ENCODE data around the gene TRAF4.

The TRAF4 gene

DNA sequence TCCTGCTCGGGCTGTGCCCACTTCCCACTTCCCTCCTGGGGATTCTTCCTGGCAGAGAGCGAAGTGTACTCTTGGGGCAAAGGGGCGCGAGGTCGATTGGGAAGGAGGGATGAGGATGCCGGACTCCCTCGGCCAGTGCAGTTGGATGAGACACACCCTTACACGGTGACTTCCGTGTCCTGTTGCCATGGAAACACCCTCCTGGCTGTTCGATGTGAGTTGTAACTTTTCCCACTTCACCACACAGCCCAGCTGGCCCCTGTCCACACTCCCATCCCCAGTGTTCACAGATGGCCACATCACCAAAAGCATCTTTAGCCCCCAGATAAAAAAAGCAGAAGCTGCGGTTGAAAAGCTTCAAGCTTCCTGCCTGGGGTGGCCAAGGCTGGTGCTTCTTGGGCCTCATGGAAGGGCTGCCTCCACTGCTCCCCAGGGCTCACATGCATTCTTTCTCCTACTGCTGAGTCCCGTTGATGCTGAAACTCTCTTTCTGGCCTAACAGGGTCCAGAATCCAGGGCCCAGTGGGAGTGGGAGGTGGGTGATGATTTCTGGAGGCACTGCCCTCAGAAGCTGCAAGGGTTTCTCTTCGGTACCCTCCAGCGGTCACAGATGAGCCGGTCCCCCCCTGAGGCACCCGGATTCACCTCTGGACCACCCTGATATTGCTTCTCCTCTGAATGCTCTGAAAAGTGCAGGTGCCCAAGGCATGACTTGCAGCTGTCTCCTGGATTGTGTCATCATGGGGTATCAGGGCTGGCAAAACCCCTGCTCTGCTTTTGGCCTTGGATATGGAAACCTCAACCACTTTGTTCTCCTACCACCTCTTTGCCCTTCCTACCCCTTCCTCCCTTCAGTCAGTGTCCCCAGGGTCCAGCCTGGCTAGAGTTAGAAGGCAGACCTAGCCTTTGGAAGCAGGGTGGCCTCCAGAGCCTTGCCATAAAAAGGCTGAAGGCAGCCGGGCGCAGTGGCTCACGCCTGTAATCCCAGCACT, 2.2 kb upstream of the TRAF4 start:
- TF ChIP-seq POLR2A (IDR thresholded peaks at IDR 0.05; ENCODE audit: low read depth, low read length), result no peak
- FAIRE-seq, result no peak
- DNase-seq (ENCODE audit: insufficient read length, low spot score), result no peak

DNA sequence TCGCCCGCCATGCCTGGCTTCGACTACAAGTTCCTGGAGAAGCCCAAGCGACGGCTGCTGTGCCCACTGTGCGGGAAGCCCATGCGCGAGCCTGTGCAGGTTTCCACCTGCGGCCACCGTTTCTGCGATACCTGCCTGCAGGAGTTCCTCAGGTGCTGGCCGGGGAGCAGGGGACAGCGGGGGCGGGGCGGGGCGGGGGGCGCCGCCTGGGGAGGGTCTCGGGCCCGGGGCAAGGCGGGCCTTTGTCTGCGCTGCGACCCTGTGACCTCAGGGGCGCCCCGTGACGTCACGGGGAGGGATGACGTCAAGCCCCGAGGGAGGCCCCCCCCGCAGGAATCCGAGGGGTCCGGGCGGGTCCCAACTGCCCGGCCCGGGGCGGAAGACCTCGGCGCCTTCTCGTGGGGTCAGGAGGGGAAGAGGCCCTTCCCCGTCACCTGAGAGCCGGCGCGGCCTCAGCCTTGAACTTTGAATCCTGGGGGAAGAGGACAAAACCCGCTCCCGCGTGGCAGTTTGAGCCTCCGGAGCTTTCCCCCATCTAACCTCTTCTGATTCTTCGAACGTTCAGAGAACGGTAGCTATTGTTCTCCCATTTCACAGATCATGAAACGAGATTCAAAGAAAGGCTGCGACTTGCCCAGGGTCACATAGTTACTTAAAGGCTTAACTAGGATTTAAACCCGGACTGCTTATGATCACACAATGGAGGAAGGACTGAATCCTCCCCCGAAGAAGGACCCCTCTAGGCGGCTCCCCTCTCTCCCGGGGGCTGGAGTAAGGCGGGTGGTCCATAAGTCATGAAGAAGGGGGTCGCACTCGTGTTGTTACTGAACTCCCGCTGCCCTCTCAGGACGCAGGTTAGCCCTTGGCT, 527 bp downstream of the TRAF4 start:
- DNase-seq (ENCODE audit: insufficient read length, low spot score) (no peak), FAIRE-seq (no peak)
- TF ChIP-seq POLR2A (IDR thresholded peaks at IDR 0.05; ENCODE audit: low read depth, low read length), result peak; percentile 17; the same call in 1 of the 2 replicates

DNA sequence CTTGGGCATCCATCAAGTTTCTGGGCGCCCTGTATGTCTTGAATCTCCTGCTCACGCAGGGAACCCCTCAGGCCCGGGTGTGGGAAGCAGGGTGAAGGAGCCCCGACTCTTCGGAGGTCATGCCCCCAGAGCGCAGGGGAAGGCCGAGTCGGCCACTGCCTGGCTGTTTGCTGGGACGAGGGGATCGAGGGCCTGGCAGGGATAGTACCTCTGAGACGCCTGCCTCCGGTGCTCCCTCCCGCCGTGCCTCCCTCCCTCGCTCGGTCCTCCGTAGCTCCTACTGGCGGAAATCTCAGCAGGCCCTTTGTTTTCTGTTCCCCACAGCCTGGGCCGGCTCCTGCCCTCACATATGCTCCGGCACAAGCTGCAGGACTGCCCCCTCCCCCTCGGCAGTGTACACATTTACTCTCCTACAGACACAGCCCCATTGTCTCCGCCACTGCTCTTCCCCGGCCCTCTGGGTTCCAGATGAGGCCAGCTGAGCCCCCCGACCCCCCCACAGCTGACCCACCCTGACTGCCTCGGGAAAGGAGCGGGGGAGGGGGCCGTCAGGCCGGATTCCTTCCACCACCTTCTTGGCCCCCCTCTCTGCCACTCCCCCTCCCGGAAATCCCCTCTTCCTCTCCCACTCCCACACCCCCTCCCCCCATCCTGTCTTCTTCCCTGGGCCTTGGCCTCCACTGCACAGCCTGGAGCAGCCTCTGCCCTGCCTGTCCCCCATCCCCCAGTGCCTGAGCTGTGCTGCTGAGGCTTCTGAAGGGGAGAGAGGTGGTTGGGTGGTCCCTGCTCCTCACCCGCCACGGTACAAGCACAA, 1.4 kb downstream of the TRAF4 start:
- DNase-seq (ENCODE audit: insufficient read length, low spot score) (no peak), FAIRE-seq (no peak)
- TF ChIP-seq POLR2A (IDR thresholded peaks at IDR 0.05; ENCODE audit: low read depth, low read length), result peak; percentile 33; the same call in 1 of the 2 replicates

DNA sequence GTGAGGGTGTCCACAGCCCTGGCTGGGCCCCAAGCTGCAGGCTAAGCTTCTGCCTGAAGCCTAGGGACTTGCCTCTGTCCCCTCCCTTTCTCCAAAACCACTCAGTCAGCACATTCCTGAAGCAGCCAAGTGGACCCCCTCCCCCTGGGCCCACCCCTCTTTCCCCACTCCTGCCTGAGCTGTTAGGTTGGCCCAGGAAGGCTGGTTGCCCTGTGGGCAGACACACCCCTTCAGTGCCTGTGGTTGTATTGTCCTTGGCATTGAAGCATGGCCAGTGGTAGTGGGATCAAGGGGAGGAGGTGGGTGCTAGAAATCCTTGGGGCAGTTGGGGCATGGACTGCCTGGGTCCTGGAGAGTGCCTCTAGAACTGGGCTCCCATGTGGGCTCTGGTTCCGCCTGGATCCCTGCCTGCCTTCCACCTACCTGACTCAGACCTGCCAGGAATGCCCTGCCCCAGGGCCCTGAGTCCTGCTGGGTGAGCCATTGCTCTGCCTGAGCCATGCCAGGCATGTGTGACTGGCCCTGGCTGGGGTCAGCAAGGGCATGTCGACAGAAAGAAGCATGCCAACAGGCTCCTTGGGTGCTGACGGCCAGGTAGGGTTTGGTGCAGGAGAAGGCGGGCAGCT, 2.1 kb downstream of the TRAF4 start:
- no peak for TF ChIP-seq POLR2A (IDR thresholded peaks at IDR 0.05; ENCODE audit: low read depth, low read length)
- peak; percentile 83 for DNase-seq (ENCODE audit: insufficient read length, low spot score)
- FAIRE-seq, result no peak

DNA sequence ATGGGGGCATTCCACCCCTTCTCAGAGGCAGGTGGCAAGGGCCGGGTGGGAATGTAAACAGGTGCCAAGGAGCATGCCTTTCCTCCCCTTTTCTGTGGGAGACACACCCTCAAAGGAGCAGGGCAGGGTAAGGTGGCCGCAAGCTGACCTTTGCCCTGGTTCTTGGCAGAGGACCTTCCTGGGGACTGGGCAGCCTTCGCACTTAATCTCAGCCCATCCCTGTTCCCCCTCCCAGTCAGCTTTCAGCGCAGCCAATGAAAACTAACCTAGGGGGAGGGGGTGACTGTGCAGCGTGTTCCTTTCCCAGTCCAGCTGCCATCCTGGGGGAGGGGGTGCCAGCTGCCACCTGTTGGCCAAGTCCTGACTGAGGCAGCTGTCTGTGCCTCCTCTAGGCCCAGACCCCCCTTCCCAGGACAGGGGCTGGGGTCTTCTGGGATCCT, 2.8 kb downstream of the TRAF4 start:
- FAIRE-seq (no peak), DNase-seq (ENCODE audit: insufficient read length, low spot score) (no peak)
- no peak for TF ChIP-seq POLR2A (IDR thresholded peaks at IDR 0.05; ENCODE audit: low read depth, low read length)

DNA sequence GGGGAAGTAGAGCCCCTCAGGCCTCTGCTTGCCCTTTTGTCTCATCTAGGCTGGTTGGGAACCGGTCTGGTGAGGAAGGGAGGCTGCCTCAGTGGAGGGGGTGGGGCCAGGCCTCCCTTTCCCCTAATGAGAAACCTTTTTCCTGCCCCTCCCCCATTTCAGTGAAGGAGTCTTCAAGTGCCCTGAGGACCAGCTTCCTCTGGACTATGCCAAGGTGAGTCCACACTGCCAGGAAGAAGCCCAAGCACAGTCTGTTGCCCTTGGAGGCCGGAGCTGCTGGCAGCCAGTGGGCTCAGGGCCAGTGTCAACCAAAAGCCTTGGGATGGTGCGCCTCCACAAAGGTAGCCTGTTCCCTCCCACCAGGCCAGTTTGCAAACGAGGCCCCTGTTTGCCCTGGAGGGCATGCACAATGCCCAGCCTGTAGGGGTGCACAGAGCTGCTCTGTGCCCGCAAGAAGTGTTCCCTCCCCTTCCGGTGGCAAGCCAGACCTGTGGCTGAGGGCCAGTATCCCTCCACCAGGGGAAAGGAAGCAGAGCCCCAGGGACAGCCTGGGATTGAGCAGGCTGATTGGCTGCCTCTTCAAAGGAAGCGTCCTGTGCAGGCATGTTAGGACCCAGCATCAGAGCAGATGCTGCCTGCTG, 3.4 kb downstream of the TRAF4 start:
- TF ChIP-seq POLR2A (IDR thresholded peaks at IDR 0.05; ENCODE audit: low read depth, low read length), result no peak
- FAIRE-seq (no peak), DNase-seq (ENCODE audit: insufficient read length, low spot score) (no peak)

DNA sequence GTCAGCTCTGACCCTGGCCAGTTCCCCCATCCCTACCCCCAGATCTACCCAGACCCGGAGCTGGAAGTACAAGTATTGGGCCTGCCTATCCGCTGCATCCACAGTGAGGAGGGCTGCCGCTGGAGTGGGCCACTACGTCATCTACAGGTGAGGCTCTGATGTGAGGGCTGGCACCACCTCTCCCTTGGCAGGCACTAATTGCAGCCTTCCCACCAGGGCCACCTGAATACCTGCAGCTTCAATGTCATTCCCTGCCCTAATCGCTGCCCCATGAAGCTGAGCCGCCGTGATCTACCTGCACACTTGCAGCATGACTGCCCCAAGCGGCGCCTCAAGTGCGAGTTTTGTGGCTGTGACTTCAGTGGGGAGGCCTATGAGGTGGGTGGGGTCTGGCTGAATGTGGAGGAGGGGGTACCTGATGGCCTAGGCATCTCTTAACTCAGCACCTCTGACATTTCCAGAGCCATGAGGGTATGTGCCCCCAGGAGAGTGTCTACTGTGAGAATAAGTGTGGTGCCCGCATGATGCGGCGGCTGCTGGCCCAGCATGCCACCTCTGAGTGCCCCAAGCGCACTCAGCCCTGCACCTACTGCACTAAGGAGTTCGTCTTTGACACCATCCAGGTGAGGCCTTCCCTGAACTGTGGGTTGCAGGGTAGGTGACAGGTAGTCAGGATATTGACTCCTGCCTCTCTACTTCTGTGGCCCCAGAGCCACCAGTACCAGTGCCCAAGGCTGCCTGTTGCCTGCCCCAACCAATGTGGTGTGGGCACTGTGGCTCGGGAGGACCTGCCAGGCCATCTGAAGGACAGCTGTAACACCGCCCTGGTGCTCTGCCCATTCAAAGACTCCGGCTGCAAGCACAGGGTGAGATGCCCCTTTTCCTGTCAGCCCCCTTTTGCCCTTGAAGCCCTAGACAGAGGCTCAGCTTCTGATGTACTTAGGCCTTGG, 4.3 kb downstream of the TRAF4 start:
- DNase-seq (ENCODE audit: insufficient read length, low spot score), result no peak
- FAIRE-seq, result no peak
- no peak for TF ChIP-seq POLR2A (IDR thresholded peaks at IDR 0.05; ENCODE audit: low read depth, low read length)

DNA sequence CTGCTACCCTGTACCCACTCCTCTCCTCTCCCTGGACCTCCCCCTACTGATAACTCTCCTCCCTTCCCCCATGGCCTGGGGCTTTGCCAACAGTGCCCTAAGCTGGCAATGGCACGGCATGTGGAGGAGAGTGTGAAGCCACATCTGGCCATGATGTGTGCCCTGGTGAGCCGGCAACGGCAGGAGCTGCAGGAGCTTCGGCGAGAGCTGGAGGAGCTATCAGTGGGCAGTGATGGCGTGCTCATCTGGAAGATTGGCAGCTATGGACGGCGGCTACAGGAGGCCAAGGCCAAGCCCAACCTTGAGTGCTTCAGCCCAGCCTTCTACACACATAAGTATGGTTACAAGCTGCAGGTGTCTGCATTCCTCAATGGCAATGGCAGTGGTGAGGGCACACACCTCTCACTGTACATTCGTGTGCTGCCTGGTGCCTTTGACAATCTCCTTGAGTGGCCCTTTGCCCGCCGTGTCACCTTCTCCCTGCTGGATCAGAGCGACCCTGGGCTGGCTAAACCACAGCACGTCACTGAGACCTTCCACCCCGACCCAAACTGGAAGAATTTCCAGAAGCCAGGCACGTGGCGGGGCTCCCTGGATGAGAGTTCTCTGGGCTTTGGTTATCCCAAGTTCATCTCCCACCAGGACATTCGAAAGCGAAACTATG, 5.2 kb downstream of the TRAF4 start:
- no peak for TF ChIP-seq POLR2A (IDR thresholded peaks at IDR 0.05; ENCODE audit: low read depth, low read length)
- DNase-seq (ENCODE audit: insufficient read length, low spot score) (no peak), FAIRE-seq (no peak)

DNA sequence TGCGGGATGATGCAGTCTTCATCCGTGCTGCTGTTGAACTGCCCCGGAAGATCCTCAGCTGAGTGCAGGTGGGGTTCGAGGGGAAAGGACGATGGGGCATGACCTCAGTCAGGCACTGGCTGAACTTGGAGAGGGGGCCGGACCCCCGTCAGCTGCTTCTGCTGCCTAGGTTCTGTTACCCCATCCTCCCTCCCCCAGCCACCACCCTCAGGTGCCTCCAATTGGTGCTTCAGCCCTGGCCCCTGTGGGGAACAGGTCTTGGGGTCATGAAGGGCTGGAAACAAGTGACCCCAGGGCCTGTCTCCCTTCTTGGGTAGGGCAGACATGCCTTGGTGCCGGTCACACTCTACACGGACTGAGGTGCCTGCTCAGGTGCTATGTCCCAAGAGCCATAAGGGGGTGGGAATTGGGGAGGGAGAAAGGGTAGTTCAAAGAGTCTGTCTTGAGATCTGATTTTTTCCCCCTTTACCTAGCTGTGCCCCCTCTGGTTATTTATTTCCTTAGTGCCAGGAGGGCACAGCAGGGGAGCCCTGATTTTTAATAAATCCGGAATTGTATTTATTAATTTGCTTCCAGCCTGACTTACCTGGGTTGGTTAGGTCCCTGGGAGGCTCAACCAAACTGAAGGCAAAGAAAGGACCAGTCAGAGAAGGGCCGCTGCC, 5.8 kb downstream of the TRAF4 start:
- no peak for TF ChIP-seq POLR2A (IDR thresholded peaks at IDR 0.05; ENCODE audit: low read depth, low read length)
- DNase-seq (ENCODE audit: insufficient read length, low spot score), result no peak
- no peak for FAIRE-seq

DNA sequence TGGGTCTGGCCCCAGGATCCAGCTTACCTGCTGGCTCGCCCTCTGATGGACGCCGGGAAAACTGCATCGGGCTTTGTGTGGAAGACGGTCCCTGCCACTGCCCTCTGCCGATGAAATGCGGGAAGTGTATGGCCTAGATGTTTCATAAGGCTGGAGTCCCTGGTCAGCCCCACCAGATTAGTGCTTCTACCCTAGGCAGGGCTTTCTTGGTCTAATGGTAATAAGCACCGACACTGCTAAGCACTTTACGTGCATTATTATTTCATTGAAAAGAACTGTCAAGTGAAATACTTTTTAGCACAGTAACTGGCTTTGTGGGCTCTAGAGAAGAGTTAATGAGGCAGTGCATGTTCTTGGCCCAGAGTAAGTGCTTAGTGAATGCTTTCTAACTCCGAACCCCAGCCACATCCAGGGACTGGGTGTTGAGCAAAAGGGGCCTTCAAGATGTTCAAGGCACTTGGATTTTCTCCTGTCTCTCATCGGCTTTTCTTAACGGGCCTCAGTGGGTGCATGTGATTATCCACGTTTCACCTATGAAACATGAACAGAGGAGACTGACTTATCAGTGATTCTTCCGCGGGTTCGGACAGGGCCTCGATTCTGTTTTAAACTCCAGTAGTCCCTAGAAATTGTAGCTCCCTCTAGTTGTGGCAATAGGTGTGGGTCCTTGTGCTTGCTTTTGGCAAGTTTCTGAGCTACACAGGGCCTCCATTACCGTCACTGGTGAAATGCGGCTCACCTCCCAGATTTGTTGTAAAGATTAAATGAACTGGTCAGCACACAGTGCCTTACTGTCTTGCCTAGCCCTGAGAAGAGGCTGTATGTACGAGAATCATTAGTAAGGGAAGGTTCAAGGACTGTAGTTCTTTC, 6.6 kb downstream of the TRAF4 start:
- DNase-seq (ENCODE audit: insufficient read length, low spot score) (peak; percentile 78), FAIRE-seq (no peak)
- TF ChIP-seq POLR2A (IDR thresholded peaks at IDR 0.05; ENCODE audit: low read depth, low read length), result no peak
